Astrocyte of the spinal cord (primary cell): Measurements from ENCODE around the gene RRP36.
"Not testable (repeated sequence)": the region's sequence is repeated elsewhere in the genome, so short reads cannot be mapped to it uniquely, and the experiment has no call there.

Experiments used
- DNase-seq: peaks from one replicate; pipeline ENCODE4 v3.0.0; 2011; ENCODE audit warnings: low read depth, low spot score
- H3K4me3 ChIP-seq: 2 replicates; pipeline ENCODE4 v1.5.1; 2011; ENCODE audit warnings: low read depth, mild to moderate bottlenecking, low read length, moderate library complexity
- in situ Hi-C: cut with HindIII; loops from 2 replicates; pipeline ENCODE4 v1.10.0; 2017; ENCODE audit warnings: low sequenced_read_pairs
- TF ChIP-seq, protein P1 (sequence below): IDR thresholded peaks from 2 replicates; pipeline ENCODE4 v1.5.1; 2012; ENCODE audit warnings: low read depth, mild to moderate bottlenecking, low read length, inconsistent platforms

RRP36 gene

DNA sequence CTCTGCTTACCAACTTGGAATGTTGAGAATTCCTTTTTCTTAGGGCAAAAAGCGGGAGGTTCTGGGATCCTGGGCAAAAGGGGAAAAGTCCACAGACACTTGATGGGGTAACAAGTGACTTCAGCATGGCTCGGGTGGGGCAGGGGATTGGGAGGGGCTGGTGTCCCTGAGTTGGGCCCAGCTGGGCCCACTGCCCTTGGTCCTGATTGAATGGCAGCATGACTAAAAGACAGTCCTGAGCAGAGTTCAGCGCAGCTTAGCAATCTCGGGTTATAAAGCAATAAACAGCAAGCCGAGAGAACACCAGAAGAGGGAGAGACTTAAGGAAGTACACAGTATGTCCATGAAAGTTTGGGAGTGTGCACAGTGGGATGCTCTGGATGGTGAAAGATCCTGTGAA lies 31.5 kb upstream of the RRP36 start:
- TF ChIP-seq, protein P1, sequence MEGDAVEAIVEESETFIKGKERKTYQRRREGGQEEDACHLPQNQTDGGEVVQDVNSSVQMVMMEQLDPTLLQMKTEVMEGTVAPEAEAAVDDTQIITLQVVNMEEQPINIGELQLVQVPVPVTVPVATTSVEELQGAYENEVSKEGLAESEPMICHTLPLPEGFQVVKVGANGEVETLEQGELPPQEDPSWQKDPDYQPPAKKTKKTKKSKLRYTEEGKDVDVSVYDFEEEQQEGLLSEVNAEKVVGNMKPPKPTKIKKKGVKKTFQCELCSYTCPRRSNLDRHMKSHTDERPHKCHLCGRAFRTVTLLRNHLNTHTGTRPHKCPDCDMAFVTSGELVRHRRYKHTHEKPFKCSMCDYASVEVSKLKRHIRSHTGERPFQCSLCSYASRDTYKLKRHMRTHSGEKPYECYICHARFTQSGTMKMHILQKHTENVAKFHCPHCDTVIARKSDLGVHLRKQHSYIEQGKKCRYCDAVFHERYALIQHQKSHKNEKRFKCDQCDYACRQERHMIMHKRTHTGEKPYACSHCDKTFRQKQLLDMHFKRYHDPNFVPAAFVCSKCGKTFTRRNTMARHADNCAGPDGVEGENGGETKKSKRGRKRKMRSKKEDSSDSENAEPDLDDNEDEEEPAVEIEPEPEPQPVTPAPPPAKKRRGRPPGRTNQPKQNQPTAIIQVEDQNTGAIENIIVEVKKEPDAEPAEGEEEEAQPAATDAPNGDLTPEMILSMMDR = no peak
- in situ Hi-C loops = no loop called here
- no peak for DNase-seq
- no peak overlapping the region for H3K4me3 ChIP-seq

DNA sequence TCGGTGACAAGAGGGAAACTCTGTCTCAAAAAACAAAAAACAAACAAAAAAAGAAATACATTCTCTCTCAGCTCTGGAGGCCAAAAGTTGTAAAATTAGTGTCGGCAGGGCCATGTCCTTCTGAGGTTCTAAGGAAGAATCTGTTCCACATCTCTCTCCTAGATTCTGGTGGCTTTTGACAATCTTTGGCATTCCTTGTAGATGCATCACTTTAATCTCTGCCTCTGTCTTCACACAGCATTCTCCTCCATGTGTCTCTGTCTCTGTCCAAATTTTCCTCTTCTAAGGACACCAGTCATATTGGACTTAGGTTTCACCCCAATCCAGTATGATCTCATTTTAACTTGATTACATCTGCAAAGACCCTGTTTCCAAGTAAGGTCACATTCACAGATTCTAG lies 28.0 kb upstream of the RRP36 start:
- H3K4me3 ChIP-seq = no peak overlapping the region
- in situ Hi-C loops = no loop called here
- TF ChIP-seq, protein P1 = no peak
- no peak for DNase-seq

DNA sequence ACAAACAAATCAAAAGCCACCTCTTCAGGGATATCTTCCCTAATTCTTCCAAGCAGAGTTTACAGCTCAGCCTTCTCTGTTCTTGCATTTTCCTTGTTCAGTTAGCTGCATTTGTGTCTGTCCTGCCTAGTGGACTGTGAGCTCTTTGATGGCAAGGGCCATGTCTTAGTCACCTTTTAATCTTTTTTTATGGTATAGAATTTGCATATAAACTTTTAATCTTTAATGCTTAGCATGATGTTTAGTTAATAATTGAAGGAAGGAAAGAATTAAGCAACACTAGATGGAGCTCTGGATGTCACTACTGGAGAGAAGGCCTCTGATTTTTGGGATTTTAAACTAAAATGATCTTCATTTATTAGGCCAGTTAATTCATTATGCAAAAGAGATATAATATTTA lies 24.9 kb upstream of the RRP36 start:
- H3K4me3 ChIP-seq = no peak overlapping the region
- in situ Hi-C loops = no loop called here
- no peak for DNase-seq
- TF ChIP-seq, protein P1 = no peak

DNA sequence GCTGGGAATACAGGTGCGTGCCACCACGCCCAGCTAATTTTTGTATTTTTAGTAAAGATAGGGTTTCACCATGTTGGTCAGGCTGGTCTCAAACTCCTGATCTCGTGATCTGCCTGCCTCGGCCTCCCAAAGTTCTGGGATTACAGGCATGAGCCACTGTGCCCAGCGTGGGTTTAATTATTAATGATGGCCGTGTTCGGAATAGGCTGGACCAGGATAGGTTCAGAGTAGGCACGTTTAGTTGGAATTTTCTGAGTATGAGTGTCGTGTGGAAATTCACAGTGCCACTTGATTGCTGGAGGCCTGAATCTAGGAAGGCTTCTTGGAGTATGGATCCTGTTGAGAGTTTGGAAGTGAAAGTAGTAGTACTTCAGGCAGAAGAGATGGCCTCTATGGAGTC lies 23.2 kb upstream of the RRP36 start:
- DNase-seq, H3K4me3 ChIP-seq, in situ Hi-C loops: not testable (repeated sequence)

DNA sequence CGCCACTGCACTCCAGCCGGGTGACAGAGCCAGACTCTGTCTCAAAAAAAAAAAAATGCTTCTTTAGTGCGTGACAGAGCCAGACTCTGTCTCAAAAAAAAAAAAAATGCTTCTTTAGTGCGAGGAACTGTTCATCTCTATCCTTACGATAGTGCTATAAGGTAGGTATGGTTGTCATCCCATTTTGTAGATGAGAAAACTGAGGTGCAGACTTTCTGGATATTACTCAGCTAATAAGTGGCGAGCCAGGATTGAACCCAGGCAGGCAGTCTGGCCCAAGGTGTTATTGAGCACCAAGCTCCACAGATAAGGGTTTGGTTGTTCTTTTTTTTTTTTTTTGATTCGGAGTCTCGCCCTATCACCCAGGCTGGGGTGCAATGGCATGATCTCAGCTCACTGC lies 19.6 kb upstream of the RRP36 start:
- DNase-seq = no peak
- in situ Hi-C loops = no loop called here
- TF ChIP-seq, protein P1 = no peak
- no peak overlapping the region for H3K4me3 ChIP-seq

DNA sequence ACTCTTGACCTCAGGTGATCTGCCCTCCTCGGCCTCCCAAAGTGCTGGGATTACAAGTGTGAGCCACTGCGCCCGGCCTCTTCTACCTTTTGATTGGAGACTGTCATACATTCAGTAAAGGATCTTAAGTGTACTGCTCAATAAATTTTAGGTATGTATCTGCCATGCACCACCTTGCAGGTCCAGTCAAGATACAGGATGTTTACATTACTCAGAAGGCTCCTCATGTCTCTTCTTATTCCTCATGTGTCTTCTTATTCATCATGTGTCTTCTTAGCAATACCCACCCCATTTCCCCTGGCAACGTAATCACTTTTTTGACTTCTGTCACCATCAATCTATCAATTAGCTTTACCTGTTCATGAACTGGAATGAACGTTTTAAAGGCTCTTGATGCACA lies 15.6 kb upstream of the RRP36 start:
- no peak overlapping the region for H3K4me3 ChIP-seq
- in situ Hi-C loops = no loop called here
- no peak for DNase-seq
- TF ChIP-seq, protein P1 = no peak

DNA sequence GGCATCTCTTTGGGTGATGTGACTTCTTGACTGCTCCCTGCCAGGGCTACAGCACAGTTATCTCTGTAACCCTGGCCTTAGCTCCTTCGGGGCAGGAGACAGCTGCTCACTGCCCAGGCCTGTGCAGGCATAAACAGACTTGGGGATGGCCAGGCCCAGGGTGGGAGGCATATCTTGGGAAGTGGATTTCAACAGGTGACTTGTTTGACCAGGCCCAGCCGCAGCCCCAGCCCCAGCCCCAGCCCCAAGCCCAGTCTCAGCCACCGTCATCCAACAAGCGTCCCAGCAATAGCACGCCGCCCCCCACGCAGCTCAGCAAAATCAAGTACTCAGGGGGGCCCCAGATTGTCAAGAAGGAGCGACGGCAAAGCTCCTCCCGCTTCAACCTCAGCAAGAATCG lies 15.2 kb upstream of the RRP36 start:
- TF ChIP-seq, protein P1 = no peak
- in situ Hi-C loops = no loop called here
- DNase-seq = no peak
- no peak overlapping the region for H3K4me3 ChIP-seq
